Motor neuron (in vitro differentiated cells): Measurements from ENCODE around the gene ARL15. TPM values are rescaled to one million over a fixed set of nuclear protein-coding genes. Genes with fewer than 3 reads are reported as not detected.

Source experiments
- total RNA-seq, 8 experiments: library from RNA; unstranded; fragments of 300-600 nt; gene quantifications; 2 replicates each; pipeline versions ENCODE4 v1.2.3 to v1.2.4, GENCODE V29; 2022

Gene ARL15
- total RNA-seq, 8 experiments from 2014 or later, result 17.0 to 44.6 (median 22.3) TPM

Other genes starting within 250 kb of the ARL15 start
- 10 to 100 TPM in 1 of 8 experiments, 1 to 10 TPM in 1, under 1 TPM in 2, not detected in 4; 0.43 to 10.8 (median 3.8) TPM for gene HSPB3, start 145.1 kb upstream of the ARL15 start, total RNA-seq
- 10 to 100 TPM; 12.4 to 26.2 (median 17.0) TPM for gene SNX18, start 207.2 kb upstream of the ARL15 start, total RNA-seq